Ureter (tissue), 1 donor: ENCODE results near the gene MACO1. TPM values are rescaled to one million over a fixed set of nuclear protein-coding genes. Genes with fewer than 3 reads are reported as not detected.
A peak's percentile ranks its signal among the peaks of the same experiment; 100 is the strongest.
"Not testable (repeated sequence)": the region's sequence is repeated elsewhere in the genome, so short reads cannot be mapped to it uniquely, and the experiment has no call there.

Experiments
- DNase-seq: peaks from one replicate; pipeline ENCODE4 v3.0.0-alpha.2; 2020; ENCODE audit warnings: low spot score
- total RNA-seq: library from RNA; stranded (reverse); gene quantifications from one replicate; pipeline ENCODE4 v1.2.4, GENCODE V29; 2023
- donor health status: DM: yes; HTN: yes; CAD: no.

The MACO1 gene, protein sequence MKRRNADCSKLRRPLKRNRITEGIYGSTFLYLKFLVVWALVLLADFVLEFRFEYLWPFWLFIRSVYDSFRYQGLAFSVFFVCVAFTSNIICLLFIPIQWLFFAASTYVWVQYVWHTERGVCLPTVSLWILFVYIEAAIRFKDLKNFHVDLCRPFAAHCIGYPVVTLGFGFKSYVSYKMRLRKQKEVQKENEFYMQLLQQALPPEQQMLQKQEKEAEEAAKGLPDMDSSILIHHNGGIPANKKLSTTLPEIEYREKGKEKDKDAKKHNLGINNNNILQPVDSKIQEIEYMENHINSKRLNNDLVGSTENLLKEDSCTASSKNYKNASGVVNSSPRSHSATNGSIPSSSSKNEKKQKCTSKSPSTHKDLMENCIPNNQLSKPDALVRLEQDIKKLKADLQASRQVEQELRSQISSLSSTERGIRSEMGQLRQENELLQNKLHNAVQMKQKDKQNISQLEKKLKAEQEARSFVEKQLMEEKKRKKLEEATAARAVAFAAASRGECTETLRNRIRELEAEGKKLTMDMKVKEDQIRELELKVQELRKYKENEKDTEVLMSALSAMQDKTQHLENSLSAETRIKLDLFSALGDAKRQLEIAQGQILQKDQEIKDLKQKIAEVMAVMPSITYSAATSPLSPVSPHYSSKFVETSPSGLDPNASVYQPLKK
- 22.3 TPM for total RNA-seq

DNA sequence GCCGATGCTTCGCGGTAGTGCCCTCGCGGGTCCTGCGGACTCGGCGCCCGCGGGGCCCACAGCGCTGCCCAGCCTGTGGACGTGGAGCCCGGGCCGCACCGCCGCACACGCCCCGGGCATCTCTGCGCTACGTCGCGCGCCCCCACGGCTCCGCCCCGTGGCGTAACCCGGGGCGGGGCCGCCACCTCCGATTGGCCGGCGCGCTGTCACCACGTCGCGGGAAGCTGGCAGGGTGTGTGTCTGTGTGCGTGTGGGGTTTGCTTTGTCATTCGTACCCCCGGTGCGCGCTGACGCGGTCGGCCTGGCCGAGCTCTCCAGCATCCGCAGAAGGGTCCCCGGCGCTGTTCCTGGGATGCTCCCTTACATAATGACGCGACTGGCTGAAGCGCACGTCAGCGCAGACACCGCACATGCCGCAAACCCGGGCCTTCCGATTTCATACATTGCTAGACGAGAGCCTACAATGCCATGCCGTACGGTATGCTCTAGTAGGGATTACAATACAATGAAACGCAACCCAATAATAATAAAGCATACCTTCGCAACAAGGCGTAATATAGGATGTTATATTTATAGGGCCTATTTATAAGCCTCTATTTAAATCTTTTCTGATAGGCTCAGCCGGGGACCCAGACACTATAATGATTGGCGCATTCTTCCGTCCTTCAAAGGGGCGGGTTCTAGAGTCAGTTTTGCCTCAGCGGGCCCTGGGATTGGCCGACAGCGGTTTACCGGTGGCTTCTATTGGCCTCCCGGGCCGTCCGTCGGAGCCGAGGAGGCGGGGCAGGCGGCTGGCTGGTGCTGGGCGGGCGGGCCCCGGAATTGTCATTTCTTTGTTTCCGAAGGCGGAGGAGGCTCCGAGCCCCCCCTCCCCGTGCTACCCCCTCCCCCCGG lies at the start of gene MACO1:
Gene MACO1 (plus strand): TSS at position 825 of the 894 bp plus-strand sequence. CDS start 202 bp downstream, outside the sequence.
- peak; percentile 98 for DNase-seq

DNA sequence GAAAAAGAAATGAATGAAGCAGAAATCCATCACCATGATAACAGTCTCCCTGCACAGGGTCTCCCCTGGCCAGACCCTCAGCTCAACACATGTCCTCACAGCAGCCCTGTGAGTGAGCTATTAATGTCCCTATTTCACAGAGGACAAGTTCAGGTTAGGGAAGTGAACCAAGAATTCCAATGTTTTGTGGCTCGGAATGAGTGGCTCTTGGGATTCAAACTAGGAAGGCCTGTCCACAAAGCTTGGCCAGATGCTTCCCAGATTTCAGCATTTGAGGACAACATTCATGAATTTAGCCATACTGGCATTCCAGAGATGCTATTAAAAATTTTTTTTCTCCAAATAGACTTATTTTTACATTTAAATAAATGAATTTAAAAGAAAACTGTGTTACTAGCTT lies 48.2 kb upstream of the MACO1 start:
- DNase-seq = not testable (repeated sequence)

DNA sequence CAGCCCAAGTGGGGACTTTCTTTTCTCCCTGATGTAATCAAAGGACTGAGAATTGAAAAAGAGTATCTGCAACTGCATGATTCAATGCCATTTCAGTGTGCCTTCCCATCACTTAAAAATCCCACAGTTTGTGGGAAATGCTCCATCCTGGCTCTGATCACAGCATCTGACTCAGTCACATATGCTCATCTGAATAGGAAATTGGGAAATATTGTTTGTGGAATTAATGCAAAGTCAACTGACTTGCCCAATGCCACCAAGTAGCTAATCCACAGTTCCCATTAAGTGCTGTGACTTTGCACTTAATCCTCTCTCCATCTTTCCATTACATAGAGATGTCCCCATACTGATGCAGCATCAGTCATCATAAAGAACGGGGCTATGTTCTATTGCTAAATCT lies 47.6 kb upstream of the MACO1 start:
- not testable (repeated sequence) for DNase-seq

DNA sequence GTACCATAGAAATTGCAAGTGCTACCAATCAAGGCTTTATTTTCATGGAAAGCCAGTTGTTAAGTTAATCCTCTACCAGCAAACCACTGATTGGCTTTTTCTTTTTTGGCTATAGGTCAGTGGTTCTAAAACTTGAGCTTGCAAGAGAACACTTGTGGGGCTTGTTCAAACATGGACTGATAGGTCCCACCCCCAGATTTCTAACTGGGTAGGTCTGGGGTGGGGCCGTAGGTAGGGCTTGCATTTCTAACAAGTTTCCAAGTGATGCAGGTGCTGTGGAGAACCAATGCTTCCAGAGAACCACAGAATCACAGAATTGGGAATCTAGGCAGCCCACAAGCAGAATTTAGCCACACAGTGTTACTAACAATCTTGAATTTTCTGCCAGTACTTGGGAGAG lies 46.8 kb upstream of the MACO1 start:
- not testable (repeated sequence) for DNase-seq

DNA sequence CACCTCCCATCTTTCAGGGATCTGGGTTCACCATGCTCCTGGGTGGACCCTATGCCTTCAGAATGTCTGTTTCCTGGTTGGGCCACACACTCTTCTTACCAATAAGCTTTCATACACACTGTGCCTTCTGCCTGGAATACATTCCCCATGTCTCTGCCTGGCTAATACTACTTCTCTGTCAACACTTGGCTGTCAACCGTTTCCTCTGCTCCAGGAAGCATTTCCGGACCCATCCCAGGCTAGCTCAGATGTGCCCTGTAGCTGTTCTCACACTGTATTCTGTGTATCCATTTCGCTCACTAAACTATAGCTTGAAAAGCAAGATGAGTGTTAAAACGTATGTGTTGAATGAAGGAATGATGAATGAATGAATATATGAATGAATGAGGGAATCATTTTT lies 43.6 kb upstream of the MACO1 start:
- not testable (repeated sequence) for DNase-seq

DNA sequence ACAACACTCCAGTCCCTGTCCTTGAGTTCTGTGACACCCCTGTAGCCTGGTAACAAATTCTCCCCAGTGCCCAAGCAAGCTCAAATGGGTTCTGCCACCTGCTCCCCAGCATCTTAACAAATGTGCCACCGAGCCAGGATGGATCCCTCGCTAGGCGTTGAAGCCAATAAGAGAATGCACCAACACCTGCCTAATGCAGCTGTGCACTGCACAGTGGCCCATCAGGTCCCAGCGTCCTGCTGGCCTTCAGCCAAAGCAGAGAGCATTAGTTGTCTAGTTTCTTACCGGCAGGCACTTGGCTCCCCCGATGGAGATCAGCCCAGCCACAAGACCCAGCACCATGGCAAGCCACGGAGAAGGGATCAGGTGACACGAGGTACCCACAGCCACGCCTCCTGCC lies 42.0 kb upstream of the MACO1 start:
- DNase-seq = not testable (repeated sequence)

DNA sequence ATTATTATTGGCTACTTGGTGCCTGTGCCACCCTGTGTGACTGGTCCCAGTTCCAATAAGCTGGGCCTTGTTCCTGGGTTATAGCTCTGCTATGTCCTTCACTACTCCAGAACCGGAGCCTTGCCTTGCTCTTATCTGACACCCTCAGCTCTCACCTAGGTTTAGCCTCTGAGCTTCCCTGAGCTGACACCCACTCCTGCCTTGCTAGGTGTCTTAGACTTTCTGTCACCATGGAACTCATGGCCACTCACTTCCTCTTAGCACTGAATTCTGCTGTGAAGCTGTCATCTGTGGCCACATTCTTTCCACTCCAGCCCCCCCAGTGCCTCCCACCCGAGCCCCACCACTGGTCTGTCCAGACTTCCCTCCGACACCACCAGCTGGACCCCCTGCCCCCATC lies 41.0 kb upstream of the MACO1 start:
- not testable (repeated sequence) for DNase-seq

DNA sequence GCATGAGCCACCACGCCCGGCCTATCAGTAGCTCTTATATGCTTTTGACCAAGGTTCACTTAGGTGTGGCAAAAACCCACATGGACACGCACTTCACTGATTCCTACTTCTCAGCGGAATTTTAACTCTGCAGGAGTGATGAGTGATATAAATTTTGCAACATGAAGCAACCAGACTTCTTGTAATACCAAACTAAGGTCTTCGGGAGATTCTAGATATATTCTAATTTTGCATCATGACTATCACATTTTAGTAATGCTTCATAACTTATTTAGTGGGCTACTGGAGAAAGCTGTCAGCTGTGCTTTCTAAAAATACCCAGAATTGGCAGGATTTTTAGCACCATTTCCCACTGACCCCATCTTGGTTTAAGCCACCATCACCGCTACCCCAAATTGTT lies 37.9 kb upstream of the MACO1 start:
- no peak for DNase-seq

DNA sequence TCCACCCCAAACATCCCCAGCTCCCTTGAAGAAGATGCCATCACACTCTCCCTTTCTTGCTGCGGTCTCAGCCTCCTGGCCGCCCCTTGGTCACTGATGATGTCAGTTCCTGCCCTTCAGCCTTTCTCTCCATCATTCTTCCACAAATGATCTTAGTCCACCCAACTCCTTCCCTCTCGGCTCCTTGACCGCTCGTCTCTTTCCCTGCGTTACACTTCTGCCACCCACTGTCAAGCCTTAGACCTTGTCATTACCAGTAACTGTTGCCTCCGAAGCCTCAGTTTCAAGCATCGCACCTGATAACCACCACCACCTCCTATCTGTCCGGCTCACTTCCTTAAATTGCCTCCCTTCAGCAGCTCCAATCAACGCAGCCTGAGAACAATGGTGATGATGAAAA lies 33.1 kb upstream of the MACO1 start:
- not testable (repeated sequence) for DNase-seq

DNA sequence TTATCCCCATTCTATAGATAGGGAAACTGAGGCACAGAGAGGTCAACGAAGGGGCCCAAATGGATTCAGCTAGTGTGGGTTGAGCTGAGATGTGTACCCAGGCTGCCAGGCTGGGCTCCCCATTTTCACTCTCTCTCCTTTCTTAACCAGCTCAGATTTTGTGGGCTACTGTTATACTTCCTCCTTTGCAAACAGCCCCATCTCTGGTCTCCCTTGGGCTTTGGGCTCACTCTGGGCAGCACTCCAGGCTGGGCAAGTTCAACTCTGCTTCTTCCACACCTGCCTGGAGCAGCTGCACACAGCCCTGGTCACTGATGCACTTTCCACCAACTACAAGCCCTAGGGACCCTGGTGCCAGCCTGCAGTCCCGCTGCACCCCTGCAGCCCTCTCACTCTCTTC lies 32.6 kb upstream of the MACO1 start:
- not testable (repeated sequence) for DNase-seq

DNA sequence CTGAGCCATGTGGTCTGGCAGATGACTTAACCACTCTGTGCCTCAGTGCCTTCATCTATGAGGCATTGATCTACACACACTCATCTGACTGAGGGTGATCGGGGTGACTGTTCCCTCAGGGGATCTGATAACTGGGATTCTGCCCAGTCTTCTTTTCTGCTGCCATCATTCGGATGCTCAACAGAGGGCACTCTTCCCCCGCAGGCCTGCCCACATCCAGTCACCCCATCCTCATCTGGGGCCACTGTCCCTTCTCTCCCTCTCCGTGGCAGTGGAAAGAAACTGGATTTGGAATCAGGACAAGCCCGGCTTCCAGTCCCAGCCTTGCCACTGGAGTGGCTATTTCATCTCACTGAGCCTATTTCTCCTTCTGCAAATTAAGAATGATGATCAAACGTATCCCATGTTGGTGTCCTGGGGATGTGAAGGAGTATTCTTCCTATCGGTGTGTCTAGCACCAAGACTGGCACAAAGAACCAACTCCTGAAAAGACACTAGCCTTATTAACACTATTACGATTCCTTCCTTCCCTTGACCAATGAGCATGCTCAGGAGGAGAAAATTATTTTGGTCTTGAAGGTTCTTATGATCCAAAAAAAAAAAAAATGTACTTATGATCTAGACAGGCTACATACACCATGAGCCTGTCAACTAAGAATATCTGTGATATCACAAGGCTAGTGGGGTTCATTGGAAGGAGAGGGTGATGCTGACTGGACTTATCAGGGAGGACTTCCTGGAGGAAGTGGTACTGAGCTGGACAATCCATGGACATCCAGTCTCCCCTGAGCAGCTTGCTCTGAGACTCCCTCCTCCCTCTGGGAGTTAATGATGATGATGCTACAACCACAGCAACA lies 27.5 kb upstream of the MACO1 start:
- not testable (repeated sequence) for DNase-seq

DNA sequence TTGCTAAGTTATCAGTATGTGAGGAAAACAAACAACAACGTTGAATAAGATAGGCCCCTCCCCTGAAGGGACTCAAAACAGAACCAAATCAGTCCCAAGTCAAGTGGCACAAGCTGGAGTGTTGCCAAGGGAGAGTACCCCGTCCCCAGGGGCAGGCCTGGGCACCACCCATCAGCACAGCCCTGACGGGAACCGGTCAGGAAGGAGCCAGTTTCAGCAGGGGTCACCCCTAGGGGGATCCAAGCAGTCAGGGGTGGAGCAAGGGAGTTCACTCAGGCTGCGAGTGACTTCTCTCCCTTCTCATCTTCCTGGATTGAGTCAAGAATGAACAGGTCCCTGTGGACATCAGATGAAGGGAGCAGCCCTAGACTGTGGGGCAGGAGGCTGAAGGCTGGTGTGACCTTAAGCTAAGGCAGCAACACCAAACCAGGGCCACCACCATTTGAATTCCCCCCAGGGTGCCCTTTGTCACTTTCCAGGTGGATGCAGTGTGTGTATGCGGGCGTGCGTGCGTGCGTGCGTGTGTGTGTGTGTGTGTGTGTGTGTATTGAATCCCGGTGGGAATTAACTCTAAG lies 24.9 kb upstream of the MACO1 start:
- not testable (repeated sequence) for DNase-seq

DNA sequence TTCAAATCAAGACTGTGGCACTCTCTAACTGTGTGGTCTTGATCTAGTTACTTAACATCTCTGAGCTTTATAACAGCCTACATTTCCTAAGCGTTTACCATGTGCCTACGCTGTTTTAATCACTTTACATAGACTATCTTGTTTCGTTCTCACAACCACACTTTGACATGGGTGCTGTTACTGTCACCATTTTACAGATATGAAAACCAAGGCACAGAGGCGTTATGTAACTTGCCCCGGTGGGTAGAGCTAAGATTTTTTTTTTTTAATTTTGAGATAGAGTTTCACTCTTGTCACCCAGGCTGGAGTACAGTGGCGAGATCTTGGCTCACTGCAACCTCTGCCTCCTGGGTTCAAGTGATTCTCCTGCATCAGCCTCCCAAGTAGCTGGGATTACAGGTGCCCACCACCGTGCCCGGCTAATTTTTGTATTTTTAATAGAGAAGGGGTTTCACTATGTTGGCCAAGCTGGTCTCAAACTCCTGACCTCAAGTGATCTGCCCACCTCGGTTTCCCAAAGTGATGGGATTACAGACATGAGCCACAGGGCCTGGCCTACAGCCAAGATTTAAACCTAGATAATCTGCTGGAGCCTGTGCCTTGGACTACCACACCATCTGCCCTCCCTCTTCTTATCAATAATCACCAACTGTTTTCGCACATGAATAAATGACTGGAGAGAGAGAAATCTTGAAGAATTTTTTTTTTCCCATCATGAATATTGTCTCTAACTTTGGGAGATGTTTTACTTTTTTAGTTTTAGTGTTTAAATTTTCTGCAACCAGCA lies 20.9 kb upstream of the MACO1 start:
- not testable (repeated sequence) for DNase-seq

DNA sequence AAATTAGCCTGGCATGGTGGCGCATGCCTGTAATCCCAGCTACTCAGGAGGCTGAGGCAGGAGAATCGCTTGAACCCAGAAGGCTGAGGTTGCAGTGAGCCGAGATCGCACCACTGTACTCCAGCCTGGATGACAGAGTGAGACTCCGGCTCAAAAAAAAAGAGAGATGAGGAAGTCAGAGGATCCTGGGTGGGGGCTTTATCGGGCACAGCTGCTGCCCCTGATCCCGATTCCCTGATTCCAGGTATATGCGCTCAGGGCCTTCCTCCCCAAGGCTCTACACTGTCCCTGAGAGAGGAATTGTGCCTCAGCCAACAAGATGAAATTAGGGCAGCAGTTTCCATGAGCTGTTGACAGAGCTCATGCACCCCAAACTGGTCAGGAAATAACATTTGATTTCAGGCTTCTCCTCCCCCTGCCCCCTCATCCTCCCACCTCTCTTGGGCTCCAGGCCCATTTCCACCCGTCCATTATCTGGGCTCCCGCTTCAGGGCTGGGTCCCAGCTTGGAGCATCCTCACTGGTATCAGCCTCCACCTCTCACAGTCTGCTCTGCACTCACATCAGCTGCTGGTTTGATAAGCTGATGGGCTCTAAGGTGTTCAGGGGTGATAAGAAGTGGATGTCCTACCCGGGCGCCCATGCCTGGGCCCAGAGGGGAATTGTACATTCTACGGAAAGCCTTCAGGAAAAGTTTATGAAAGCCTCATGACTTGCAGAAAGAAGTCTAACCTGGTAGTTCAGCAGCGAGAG lies 17.6 kb upstream of the MACO1 start:
- DNase-seq = not testable (repeated sequence)

DNA sequence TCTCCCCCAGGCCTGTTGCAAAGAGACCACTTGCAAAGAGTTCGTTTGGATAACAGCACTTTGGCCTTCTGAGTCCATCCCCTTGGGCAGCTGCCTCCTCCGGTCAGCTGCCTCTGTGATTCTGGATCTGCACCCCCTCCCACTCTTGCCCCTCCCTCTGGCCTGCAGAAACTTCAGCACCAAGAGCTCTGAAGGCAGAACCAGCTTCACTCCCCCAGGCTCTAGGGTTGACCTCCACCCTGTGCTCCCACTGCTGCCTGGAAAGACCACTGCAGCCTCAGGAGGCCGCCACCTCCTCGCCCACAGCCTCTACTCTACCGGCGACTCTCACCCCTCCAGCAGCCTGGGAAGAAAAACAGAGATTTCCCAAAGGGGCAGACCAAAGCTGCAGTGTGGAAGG lies 16.5 kb upstream of the MACO1 start:
- DNase-seq = not testable (repeated sequence)

DNA sequence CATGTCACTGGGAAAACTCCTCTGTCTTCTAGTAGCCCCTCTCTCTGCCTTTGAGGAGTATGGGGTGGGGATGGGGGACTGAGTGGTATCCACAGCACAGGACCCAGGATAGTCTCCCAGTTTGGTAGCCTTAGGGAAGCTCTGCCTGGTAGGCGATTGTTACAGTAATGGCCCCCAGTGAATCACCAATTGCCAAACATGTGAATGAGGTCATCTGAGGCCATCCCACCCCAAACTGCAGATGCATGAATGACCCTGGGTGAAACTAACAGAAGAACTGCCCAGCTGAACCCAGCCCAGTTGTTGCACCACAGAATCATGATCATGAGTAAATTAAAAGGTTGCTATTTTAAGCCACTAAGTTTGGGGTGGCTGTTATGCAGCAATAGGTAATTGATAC lies 16.1 kb upstream of the MACO1 start:
- not testable (repeated sequence) for DNase-seq

DNA sequence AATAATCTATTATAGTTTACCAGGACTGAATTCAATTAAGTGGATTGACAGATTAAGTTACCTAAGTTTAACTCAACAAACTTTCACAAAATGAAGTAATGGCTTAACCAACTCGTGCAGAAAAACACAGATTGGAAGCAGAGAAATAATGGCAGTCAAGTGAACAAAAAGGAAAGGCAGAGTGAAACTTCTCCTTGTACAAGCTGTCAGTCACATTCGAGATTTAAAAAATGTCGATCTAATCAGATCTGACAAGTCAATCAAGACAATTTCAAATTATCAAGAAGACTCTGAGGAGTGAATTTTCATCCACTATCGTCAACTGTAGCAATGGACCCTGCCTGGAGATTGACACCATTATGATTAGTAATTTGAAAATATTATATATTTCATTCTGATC lies 13.4 kb upstream of the MACO1 start:
- DNase-seq = not testable (repeated sequence)

DNA sequence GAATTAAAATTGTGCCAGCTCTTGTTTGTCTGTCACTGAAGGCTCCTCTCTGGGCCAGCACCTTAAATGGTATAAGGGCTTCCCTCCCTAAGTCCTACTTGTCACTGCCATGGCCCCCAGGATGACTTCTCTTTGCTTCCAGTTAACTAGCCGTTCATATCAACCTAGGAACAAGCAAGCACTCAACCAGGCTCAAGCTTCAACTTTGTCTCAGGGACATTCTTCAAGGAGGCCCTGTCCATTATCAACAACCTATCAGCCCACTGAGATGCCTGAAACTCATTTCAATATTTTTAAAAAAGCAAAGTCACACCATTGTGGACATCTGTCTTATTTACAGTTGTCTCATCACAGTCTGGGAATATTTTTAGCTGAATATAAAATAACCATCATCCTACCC lies 11.4 kb upstream of the MACO1 start:
- DNase-seq = not testable (repeated sequence)

DNA sequence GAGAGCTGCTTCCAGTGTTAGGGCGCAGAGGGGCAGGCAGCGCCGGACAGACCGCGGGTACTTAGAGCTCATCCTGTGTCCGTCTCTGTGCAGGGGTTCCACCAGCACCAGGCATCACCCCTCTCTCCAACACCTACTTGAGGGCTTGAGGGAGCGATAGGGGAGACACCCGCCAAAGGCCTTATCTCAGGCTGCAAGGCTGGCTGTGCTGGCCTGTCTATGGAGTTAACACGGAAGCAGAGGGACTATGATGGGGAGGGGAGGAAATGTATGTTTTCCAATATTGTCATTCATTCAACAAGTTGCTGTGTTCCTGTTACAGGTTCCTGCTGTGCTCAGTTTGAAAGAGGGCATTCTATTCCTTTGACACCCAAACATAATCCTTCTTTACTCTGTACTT lies 10.0 kb upstream of the MACO1 start, which contains the start of gene RHCE:
Gene RHCE (minus strand): TSS at position 111 of the 400 bp plus-strand sequence. CDS start 39 bp downstream, at position 72.
- DNase-seq = not testable (repeated sequence)
